H1 (cell line): Measurements from ENCODE around the gene CIT.

Source experiments
- BRCA1 ChIP-seq: IDR thresholded peaks from 2 replicates; pipeline ENCODE4 v1.6.1; 2012; ENCODE audit warnings: low read depth, low read length, improper control_type of control experiment
- CBX5 ChIP-seq: fragments of 300-800, 300-1000 bp; sonication (generic); IDR thresholded peaks from 2 replicates; pipeline ENCODE4 v1.7.1; 2016; ENCODE audit warnings: antibody characterized with exemption, low read length, low read depth
- CBX8 ChIP-seq: fragments of 300-800, 300-1000 bp; sonication (generic); IDR thresholded peaks from 2 replicates; pipeline ENCODE4 v1.7.1; 2016; ENCODE audit warnings: low read depth, low read length, borderline replicate concordance
- CREB1 ChIP-seq: IDR thresholded peaks from 2 replicates; pipeline ENCODE4 v1.6.1; 2012; ENCODE audit warnings: inconsistent platforms
- CTCF ChIP-seq, 3 experiments: IDR thresholded peaks; 1 replicate in 2 of 3; 2 replicates in 1 of 3; pipeline versions ENCODE4 v1.5.1 to v1.6.1; 2011; ENCODE audit warnings: low read length in 3 of 3, mild to moderate bottlenecking in 3 of 3, inconsistent platforms in 2 of 3, low read depth in 1 of 3, moderate library complexity in 1 of 3; ENCODE audit not compliant: insufficient read depth in 1 of 3; ENCODE audit errors: control extremely low read depth in 1 of 3
- MAX ChIP-seq: IDR thresholded peaks from 2 replicates; pipeline ENCODE4 v1.6.1; 2012; ENCODE audit warnings: inconsistent platforms
- POLR2A ChIP-seq, 2 experiments: IDR thresholded peaks; 1 replicate in 1 of 2; 2 replicates in 1 of 2; pipeline ENCODE4 v1.6.1; 2011; ENCODE audit warnings: low read depth in 2 of 2, low read length in 2 of 2, mild to moderate bottlenecking in 2 of 2; ENCODE audit errors: control extremely low read depth in 1 of 2
- POLR2AphosphoS5 ChIP-seq: IDR thresholded peaks from 2 replicates; pipeline ENCODE4 v1.6.1; 2011; ENCODE audit warnings: low read depth, low read length
- POU5F1 ChIP-seq: IDR thresholded peaks from 2 replicates; pipeline ENCODE4 v1.6.1; 2011; ENCODE audit warnings: low read depth, mild to moderate bottlenecking, low read length, moderate library complexity
- RAD21 ChIP-seq, 2 experiments: IDR thresholded peaks in 1 of 2; conservative IDR thresholded peaks in 1 of 2; 2 replicates each; pipeline ENCODE4 v1.6.1; 2011; ENCODE audit warnings: low read depth in 2 of 2, low read length in 2 of 2, improper control_type of control experiment in 1 of 2, inconsistent platforms in 1 of 2, mild to moderate bottlenecking in 1 of 2, moderate library complexity in 1 of 2
- RBBP5 ChIP-seq: IDR thresholded peaks from 2 replicates; pipeline ENCODE4 v1.7.1; 2012; ENCODE audit warnings: low read depth, mild to moderate bottlenecking, inconsistent platforms, low read length, moderate library complexity, borderline replicate concordance
- RXRA ChIP-seq: IDR thresholded peaks from 2 replicates; pipeline ENCODE4 v1.6.1; 2011; ENCODE audit warnings: low read depth, mild to moderate bottlenecking, low read length, moderate library complexity; ENCODE audit not compliant: insufficient read depth
- SUZ12 ChIP-seq: fragments of 200-600 bp; sonication (generic); IDR thresholded peaks from 2 replicates; pipeline ENCODE4 v1.6.1; 2012; ENCODE audit warnings: mild to moderate bottlenecking, inconsistent platforms, low read length, moderate library complexity, mixed read lengths
- TAF1 ChIP-seq: IDR thresholded peaks from 2 replicates; pipeline ENCODE4 v1.6.1; 2011; ENCODE audit warnings: mild to moderate bottlenecking, low read depth, low read length

GRCh38 chr12:119868992-119869391 is 8.1 kb downstream of the CIT start:
- no peak for TF ChIP-seq CBX8
- TF ChIP-seq CTCF (IDR thresholded peaks at IDR 0.05; ENCODE audit: control extremely low read depth in 1 of 3, insufficient read depth in 1 of 3, low read depth in 1 of 3, low read length in 3 of 3): no peak
- no peak for TF ChIP-seq POLR2AphosphoS5
- no peak for TF ChIP-seq MAX
- TF ChIP-seq RBBP5: no peak
- no peak for TF ChIP-seq POLR2A (IDR thresholded peaks at IDR 0.05; ENCODE audit: control extremely low read depth in 1 of 2, low read depth in 2 of 2, low read length in 2 of 2)
- TF ChIP-seq TAF1: no peak
- TF ChIP-seq RAD21 (IDR thresholded peaks at IDR 0.05 in 1 of 2, conservative IDR thresholded peaks at IDR 0.05 in 1 of 2; ENCODE audit: low read depth in 2 of 2, low read length in 2 of 2): no peak
- TF ChIP-seq SUZ12: no peak
- no peak for TF ChIP-seq CREB1
- no peak for TF ChIP-seq BRCA1
- TF ChIP-seq POU5F1: no peak
- no peak for TF ChIP-seq RXRA
- no peak for TF ChIP-seq CBX5
